HEK293T (cell line): Measurements from ENCODE around the gene LMX1B.

Experiments used
- ARNT ChIP-seq: fragments of 450-650 bp; IDR thresholded peaks from 2 replicates; pipeline ENCODE4 v1.6.1; 2017; ENCODE audit warnings: mild to moderate bottlenecking
- ELF4 ChIP-seq: fragments of 450-650 bp; IDR thresholded peaks from 2 replicates; pipeline ENCODE4 v1.6.1; 2017; ENCODE audit warnings: antibody characterized with exemption
- FOXM1 ChIP-seq: fragments of 450-650 bp; IDR thresholded peaks from 2 replicates; pipeline ENCODE4 v1.6.1; 2017; ENCODE audit warnings: mild to moderate bottlenecking, borderline replicate concordance
- LEF1 ChIP-seq: fragments of 450-650 bp; IDR thresholded peaks from 2 replicates; pipeline ENCODE4 v1.6.1; 2017; ENCODE audit warnings: mild to moderate bottlenecking, borderline replicate concordance
- PKNOX1 ChIP-seq: fragments of 450-650 bp; IDR thresholded peaks from 2 replicates; pipeline ENCODE4 v1.6.1; 2016
- SP1 ChIP-seq: fragments of 450-650 bp; IDR thresholded peaks from 2 replicates; pipeline ENCODE4 v1.6.1; 2017
- SUZ12 ChIP-seq: fragments of 450-650 bp; IDR thresholded peaks from 2 replicates; pipeline ENCODE4 v1.6.1; 2016; ENCODE audit warnings: mild to moderate bottlenecking
- TARDBP ChIP-seq: fragments of 450-650 bp; IDR thresholded peaks from 2 replicates; pipeline ENCODE4 v1.6.1; 2016
- ZNF384 ChIP-seq: fragments of 450-650 bp; IDR thresholded peaks from 2 replicates; pipeline ENCODE4 v1.6.1; 2016

GRCh38 chr9:126589349-126589748, 24.4 kb upstream of the LMX1B start:
- TF ChIP-seq ARNT (no peak), PKNOX1 (no peak), LEF1 (no peak), FOXM1 (no peak), ZNF384 (no peak), SP1 (no peak), SUZ12 (no peak), TARDBP (no peak), ELF4 (no peak)
